ENCODE results near the gene EXD3. TPM values are rescaled to one million over a fixed set of nuclear protein-coding genes. Genes with fewer than 3 reads are reported as not detected.
A peak's percentile ranks its signal among the peaks of the same experiment; 100 is the strongest.

EXD3 gene
- total RNA-seq, 1 experiment from 2014 or later = 15.3 TPM

- Histone ChIP-seq H3K79me2 (ENCODE audit: insufficient read depth, low read length) (no peaks in the 10 kb centered on the region), H4K8ac (replicated peaks; ENCODE audit: insufficient read length, low read depth, low read length) (no peak overlapping the region), H3K23me2 (ENCODE audit: insufficient read length, low read depth, low read length, poor library complexity, severe bottlenecking) (peaks cover 3% of the 10 kb centered on the region), H3K27ac (ENCODE audit: insufficient read length, low read depth, low read length) (no peak overlapping the region), H4K20me1 (ENCODE audit: control insufficient read depth, insufficient read depth, insufficient read length) (no peaks in the 10 kb centered on the region), H3K56ac (ENCODE audit: insufficient read length, low read depth, low read length) (no peak overlapping the region), H2BK12ac (ENCODE audit: insufficient read length, low read depth, low read length) (no peak overlapping the region), H2BK120ac (ENCODE audit: low read depth, low read length, poor library complexity, severe bottlenecking) (no peak overlapping the region), H3K9ac (ENCODE audit: extremely low read depth, insufficient read length, low read length) (no peak overlapping the region), H2AK5ac (ENCODE audit: insufficient read length, low read length) (no peak overlapping the region), H3K18ac (ENCODE audit: insufficient read length, low read depth, low read length) (no peak overlapping the region), H4K91ac (ENCODE audit: insufficient read length, low read depth, low read length) (no peak overlapping the region), H3K79me1 (ENCODE audit: insufficient read depth, low read depth, low read length, poor library complexity, severe bottlenecking) (no peaks in the 10 kb centered on the region), H3K4me2 (ENCODE audit: insufficient read depth, insufficient read length, low read length) (no peak overlapping the region), H3K14ac (ENCODE audit: insufficient read depth, low read length) (no peak overlapping the region), H2AFZ (ENCODE audit: low read length) (no peak overlapping the region), H3K9me3 (ENCODE audit: control insufficient read depth, low read depth, low read length) (no peaks in the 10 kb centered on the region), H4K5ac (ENCODE audit: insufficient read length, low read depth, low read length) (no peak overlapping the region), H3K4ac (ENCODE audit: low read depth, low read length) (no peak overlapping the region), H3T11ph (ENCODE audit: low read length) (no peak overlapping the region), H3K23ac (ENCODE audit: insufficient read length, low read depth, low read length) (no peak overlapping the region), H2BK20ac (ENCODE audit: low read depth, low read length, poor library complexity, severe bottlenecking) (no peak overlapping the region), H3K4me1 (ENCODE audit: insufficient read depth, low read length) (no peaks in the 10 kb centered on the region), H2BK5ac (ENCODE audit: insufficient read length, low read length) (no peak overlapping the region), H3K27me3 (ENCODE audit: insufficient read depth, low read length) (no peaks in the 10 kb centered on the region), H2BK15ac (ENCODE audit: low read depth, low read length) (no peak overlapping the region)
- H3K9me3 Mint-ChIP-seq = peaks cover 7% of the 10 kb centered on the region in 2 experiments
- H3K4me1 Mint-ChIP-seq = peaks cover 0 to 5% of the 10 kb centered on the region in 2 experiments; a peak in 1 of 4 replicates
- whole genome bisulfite sequencing (ENCODE audit: extremely low coverage, insufficient read length, low lambda C conversion rate) = no CpG with 5 or more reads among the region's 63 CpGs
- H3K4me3 Mint-ChIP-seq = no peak overlapping the region; a peak in 2 of 5 replicates
- peaks cover 8% of the 10 kb centered on the region; the same call in 1 of the 2 replicates for H3K27me3 Mint-ChIP-seq (ENCODE audit: low read depth)
- DNase-seq = peak; percentile 80
- TF ChIP-seq CTCF (conservative IDR thresholded peaks at IDR 0.05) = peak; percentile 91
- no peak overlapping the region for H3K27ac Mint-ChIP-seq
- peaks cover 8 to 9% (median 8%) of the 10 kb centered on the region in 3 experiments for H3K36me3 Mint-ChIP-seq (ENCODE audit: insufficient read depth in 1 of 3, low read depth in 3 of 3)
Observed at GRCh38 chr9:137406876-137407589, 15.9 kb downstream of the EXD3 start.
